HK-2 (cell line): ENCODE data around the gene DDX39A.
"Not testable (repeated sequence)": the region's sequence is repeated elsewhere in the genome, so short reads cannot be mapped to it uniquely, and the experiment has no call there.

Experiments
- DNase-seq: peaks from one replicate; pipeline ENCODE4 v3.0.0-alpha.2; 2018; ENCODE audit not compliant: unreplicated experiment

The DDX39A gene

GRCh38 chr19:14419106-14419813 is at the start of gene DDX39A:
DDX39A (minus strand) TSS chr19:14419341; CDS start chr19:14413220, 6,121 bp downstream.
- DNase-seq = peak; percentile 98

- DNase-seq = no peak
Observed at GRCh38 chr19:14467816-14468215, 48.7 kb upstream of the DDX39A start.

- no peak for DNase-seq
Observed at GRCh38 chr19:14467391-14467790, 48.2 kb upstream of the DDX39A start.

GRCh38 chr19:14463747-14464146 is 44.6 kb upstream of the DDX39A start:
- no peak for DNase-seq

GRCh38 chr19:14462401-14462800 is 43.3 kb upstream of the DDX39A start:
- DNase-seq = not testable (repeated sequence)

GRCh38 chr19:14460935-14461334 is 41.8 kb upstream of the DDX39A start:
- no peak for DNase-seq

- no peak for DNase-seq
Observed at GRCh38 chr19:14459703-14460102, 40.6 kb upstream of the DDX39A start.

GRCh38 chr19:14452303-14452702 is 33.2 kb upstream of the DDX39A start:
- DNase-seq = not testable (repeated sequence)

- no peak for DNase-seq
Observed at GRCh38 chr19:14450876-14451275, 31.7 kb upstream of the DDX39A start.

GRCh38 chr19:14450168-14450874 is 31.2 kb upstream of the DDX39A start:
- peak; percentile 38 for DNase-seq

- no peak for DNase-seq
Observed at GRCh38 chr19:14449321-14449720, 30.2 kb upstream of the DDX39A start.

GRCh38 chr19:14446336-14447036 is 27.3 kb upstream of the DDX39A start:
- no peak for DNase-seq

GRCh38 chr19:14443632-14444216 is 24.6 kb upstream of the DDX39A start:
- no peak for DNase-seq

- DNase-seq = no peak
Observed at GRCh38 chr19:14442891-14443631, 23.9 kb upstream of the DDX39A start.

- no peak for DNase-seq
Observed at GRCh38 chr19:14441041-14441938, 22.1 kb upstream of the DDX39A start.

GRCh38 chr19:14440049-14440448 is 20.9 kb upstream of the DDX39A start:
- DNase-seq = no peak

- no peak for DNase-seq
Observed at GRCh38 chr19:14439014-14439413, 19.9 kb upstream of the DDX39A start.

GRCh38 chr19:14437578-14438140 is 18.5 kb upstream of the DDX39A start:
- DNase-seq = no peak

GRCh38 chr19:14435320-14436050 is 16.3 kb upstream of the DDX39A start:
- DNase-seq = no peak
